ENCODE results near the gene FNBP1.
A peak's percentile ranks its signal among the peaks of the same experiment; 100 is the strongest.

The FNBP1 gene

DNA sequence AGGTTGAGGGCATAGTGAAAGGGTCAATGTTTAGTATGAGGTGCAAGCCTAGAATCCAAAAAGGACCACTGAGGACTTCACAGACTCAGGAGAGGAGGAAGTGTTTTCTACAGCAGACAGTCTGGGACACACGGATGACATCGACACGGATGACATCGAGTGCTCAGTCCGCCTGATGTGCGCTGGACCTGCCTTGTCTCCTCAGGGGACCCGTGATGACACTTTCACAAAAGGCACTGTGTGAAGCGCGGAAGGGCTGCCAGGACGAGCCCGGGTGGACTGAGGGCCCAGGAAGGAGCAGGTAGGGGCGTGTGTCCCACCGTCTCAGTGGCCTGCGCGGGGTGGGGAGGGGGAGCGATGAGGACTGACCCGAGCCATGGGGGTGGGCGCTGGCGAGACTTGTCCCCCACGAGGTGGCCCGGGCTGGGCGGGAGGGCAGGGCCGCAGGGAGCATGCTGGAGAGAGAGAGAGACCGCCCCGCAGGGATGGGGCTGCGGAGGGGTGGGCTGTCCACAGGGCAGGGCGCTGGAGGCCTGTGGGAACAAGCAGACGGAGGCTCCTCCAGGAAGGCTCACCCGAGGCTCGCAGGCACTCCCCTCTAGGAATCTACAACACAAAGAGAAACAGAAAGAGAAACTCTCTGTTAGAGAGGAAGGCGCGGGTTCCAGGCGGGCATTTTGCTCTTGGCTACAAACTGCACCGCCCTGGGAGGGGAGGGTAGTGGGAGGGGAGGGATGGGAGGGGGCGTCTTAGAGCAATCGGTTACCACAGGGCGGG lies 152.9 kb downstream of the FNBP1 start:
- TF ChIP-seq, protein P1, sequence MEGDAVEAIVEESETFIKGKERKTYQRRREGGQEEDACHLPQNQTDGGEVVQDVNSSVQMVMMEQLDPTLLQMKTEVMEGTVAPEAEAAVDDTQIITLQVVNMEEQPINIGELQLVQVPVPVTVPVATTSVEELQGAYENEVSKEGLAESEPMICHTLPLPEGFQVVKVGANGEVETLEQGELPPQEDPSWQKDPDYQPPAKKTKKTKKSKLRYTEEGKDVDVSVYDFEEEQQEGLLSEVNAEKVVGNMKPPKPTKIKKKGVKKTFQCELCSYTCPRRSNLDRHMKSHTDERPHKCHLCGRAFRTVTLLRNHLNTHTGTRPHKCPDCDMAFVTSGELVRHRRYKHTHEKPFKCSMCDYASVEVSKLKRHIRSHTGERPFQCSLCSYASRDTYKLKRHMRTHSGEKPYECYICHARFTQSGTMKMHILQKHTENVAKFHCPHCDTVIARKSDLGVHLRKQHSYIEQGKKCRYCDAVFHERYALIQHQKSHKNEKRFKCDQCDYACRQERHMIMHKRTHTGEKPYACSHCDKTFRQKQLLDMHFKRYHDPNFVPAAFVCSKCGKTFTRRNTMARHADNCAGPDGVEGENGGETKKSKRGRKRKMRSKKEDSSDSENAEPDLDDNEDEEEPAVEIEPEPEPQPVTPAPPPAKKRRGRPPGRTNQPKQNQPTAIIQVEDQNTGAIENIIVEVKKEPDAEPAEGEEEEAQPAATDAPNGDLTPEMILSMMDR (conservative IDR thresholded peaks at IDR 0.05) = no peak
- TF ChIP-seq ZFX (IDR thresholded peaks at IDR 0.05) = no peak
- no peak overlapping the region for H3K27ac ChIP-seq

DNA sequence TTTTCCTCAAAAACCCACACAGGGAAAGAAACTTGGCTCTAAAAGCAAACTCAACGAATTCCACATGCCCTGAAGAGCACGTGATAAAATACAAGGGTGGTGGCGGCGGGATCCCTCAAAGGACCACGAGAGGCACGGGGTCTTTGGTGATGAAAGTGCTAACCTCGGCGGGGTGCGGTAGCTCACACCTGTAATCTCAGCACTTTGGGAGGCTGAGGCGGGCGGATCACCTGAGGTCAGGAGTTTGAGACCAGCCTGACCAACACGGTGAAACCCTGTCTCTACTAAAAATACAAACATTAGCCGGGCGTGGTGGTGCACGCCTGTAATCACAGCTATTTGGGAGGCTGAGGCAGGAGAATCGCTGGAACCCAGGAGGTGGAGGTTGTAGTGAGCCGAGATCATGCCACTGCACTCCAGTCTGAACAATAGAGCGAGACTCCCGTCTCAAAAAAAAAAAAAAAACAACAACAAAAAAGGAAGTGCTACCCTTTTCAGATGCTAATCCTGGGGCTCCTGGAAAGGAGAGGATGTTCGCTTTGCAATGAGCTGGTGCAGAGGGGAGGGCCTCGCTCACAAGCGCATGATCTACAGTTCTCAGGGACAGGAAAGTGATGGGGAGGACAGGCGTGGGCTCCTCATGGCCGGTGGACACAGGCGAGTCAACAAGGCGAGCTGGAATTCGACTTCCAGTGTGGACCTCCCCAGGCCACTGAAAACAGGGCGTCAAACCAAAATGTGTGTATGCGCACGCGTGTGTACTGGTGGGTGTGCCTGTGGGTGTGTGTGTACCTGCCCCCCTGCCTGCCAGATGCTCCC lies 153.7 kb downstream of the FNBP1 start:
- TF ChIP-seq ZFX (IDR thresholded peaks at IDR 0.05) = no peak
- TF ChIP-seq, protein P1 (conservative IDR thresholded peaks at IDR 0.05) = no peak

DNA sequence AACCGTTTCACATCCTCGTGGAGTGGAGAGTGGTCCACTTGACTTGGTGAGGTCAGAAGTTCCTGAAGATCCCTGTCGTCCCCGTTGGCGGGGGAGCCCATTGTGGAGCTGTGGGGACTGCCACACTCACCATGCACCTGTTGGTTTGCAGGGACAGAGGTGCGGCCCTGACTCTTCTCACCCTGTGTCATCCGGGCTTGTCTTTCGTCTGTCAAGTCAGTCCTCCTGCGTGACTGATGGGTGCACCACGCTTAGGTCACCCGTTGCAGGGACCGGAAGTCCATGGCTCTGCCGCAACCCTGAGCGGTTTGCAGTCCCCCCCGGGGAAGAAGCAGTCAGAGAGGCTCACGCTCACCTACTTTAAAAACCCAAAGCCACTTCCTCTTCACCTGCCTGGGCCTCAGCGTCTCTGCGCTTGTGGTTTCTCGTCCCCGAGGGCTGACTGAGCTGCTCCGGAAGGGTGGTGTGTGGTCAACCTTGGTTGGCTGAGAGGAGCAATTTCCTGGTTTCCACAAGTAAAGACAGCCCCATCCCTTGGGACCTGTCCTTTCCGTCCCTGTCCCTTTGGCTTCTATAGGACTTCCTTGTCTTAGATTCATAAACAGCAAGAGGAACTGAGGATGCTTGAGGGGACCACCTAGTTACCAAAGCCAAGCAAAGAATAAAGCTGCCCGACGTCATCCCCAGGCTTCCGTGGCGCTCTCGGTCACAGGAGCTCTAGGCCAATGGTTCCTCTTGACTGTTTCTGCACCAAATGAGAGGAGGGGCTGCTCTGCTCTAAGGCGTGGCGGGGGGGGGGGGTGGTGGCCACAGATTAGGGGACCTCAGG lies 154.5 kb downstream of the FNBP1 start:
- TF ChIP-seq ZFX (IDR thresholded peaks at IDR 0.05) = no peak
- TF ChIP-seq, protein P1 (conservative IDR thresholded peaks at IDR 0.05) = no peak
- no peak overlapping the region for H3K27ac ChIP-seq

More for the DNA sequence above, 153.7 kb downstream of the FNBP1 start:
- H3K27ac ChIP-seq = no peak overlapping the region

DNA sequence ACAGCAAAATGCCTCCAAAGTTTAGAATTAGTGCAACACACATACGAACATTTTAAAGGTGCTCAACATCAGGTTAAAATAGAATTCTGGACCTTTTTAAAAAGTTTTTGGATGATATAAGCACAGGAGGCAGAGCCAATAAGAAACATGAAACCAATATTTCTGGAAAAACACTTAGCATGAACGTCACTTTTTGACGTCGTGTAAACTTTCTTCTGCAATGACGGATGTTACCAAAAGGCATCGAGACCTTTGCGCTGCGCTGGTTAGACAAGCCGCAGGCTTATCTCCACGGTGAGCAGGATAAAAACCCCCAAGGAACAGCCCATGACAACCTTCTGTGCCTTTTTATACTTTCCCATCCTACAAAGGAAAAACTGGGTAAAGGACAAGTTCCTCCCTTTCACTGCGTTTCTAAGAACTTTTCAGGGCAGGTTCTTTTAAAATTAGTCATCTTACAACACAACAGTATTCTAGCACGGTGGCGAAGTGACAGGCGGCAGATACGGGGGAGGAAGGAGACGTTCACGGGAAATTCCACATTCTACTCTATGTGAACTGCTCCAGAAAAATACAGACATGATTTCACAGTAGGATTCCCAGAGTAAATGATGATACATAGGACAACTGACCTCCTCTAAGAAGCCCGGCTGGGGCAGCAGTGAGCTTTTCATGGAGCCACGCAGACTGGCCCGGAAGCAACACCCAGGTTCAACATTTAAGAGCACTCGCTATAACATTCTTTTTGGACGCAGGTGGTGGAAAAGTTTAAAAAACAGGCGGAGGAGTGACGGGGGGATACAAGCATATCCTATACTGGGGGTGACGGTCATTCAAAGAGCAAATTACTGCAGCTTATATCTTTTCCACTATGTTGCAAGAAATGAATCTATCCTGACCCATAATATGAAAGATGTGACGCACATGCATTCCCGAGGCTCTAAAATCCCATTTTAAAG lies 155.4 kb downstream of the FNBP1 start:
- no peak overlapping the region for H3K27ac ChIP-seq
- TF ChIP-seq, protein P1 (conservative IDR thresholded peaks at IDR 0.05) = no peak
- TF ChIP-seq ZFX (IDR thresholded peaks at IDR 0.05) = no peak

DNA sequence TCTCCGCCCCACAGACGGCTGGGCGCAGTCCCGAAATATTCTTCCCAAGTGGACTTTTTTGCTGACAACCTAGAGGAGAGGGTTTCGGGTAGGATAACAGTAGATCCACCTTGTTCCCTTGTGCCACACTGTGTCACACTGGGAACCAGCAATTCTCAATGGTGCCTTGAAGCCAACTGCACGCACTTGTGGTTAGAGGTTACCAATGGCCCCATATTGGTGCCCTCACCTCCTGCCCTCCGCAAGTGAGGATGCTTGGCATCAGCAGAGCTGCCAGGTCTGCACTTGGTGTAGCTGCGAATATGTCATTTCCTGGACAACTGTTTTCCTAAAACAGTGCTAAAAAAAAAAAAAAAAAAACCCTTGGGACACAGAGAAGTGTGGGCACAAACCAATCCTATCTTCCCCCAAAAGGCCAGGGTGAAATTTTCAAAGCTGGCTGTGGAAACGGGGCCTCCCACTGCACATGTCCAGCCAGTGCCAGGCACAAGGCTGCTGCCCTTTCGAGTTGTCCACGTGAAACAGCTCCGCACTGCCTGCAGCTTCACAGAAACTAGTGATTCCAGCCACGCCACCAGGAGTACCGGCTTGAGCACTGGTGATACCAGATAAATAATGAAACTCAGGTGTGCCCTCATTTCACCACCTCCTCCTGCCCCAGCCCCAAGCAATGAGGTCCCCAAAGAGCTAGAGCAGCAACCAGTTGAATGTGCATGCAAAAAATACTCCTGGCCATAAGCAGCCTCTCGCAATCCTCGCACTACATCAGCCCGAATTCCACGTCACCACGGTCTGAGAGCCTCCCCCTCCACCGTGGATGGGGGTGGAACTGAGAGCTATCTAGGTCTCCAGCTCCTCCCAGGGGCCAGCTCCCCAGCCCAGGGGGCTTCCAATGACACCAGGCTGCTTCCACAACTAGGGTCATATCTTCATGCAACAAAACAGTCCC lies 156.5 kb downstream of the FNBP1 start:
- no peak for TF ChIP-seq ZFX (IDR thresholded peaks at IDR 0.05)
- TF ChIP-seq, protein P1 (conservative IDR thresholded peaks at IDR 0.05) = no peak
- peak overlapping the region; percentile 60 for H3K27ac ChIP-seq
